Chondrocyte (in vitro differentiated cells): ENCODE results near the gene RALGAPA2. TPM values are rescaled to one million over a fixed set of nuclear protein-coding genes. Genes with fewer than 3 reads are reported as not detected.

ENCODE experiments used
- DNase-seq: peaks from one replicate; pipeline ENCODE4 v3.0.0; 2021; ENCODE audit warnings: mixed read lengths, low spot score
- H3K27ac Mint-ChIP-seq: one replicate; pipeline ENCODE4 v1.8.0; 2021; ENCODE audit warnings: mild to moderate bottlenecking, moderate library complexity, mixed read lengths; ENCODE audit not compliant: unreplicated experiment
- H3K27me3 Mint-ChIP-seq: 2 replicates; pipeline ENCODE4 v1.8.0; 2021; ENCODE audit warnings: low read depth, mixed read lengths
- H3K36me3 Mint-ChIP-seq: 2 replicates; pipeline ENCODE4 v1.8.0; 2021; ENCODE audit warnings: low read depth, mixed read lengths
- H3K4me1 Mint-ChIP-seq: 2 replicates; pipeline ENCODE4 v1.8.0; 2021; ENCODE audit warnings: low read depth, mild to moderate bottlenecking, mixed read lengths
- H3K4me3 Mint-ChIP-seq: one replicate; pipeline ENCODE4 v1.8.0; 2021; ENCODE audit warnings: mild to moderate bottlenecking, moderate library complexity, mixed read lengths; ENCODE audit not compliant: unreplicated experiment
- H3K9me3 Mint-ChIP-seq: 2 replicates; pipeline ENCODE4 v1.8.0; 2021; ENCODE audit warnings: low read depth, mixed read lengths
- CTCF ChIP-seq: fragments of 200-600 bp; sonication (generic); IDR thresholded peaks from 2 replicates; pipeline ENCODE4 v1.5.0; 2021; ENCODE audit warnings: antibody characterized with exemption, mild to moderate bottlenecking, moderate library complexity
- total RNA-seq: library from RNA; stranded (reverse); gene quantifications from 3 replicates; pipeline ENCODE4 v1.2.1, GENCODE V29; 2021

Gene RALGAPA2
- total RNA-seq, 1 donor from 2014 or later, result 9.5 TPM

GRCh38 chr20:20473657-20474056 is 238.8 kb downstream of the RALGAPA2 start:
- H3K4me1 Mint-ChIP-seq, result no peaks in the 10 kb centered on the region
- no peak for TF ChIP-seq CTCF
- no peaks in the 10 kb centered on the region for H3K9me3 Mint-ChIP-seq
- no peak for DNase-seq
- peaks cover 2% of the 10 kb centered on the region for H3K36me3 Mint-ChIP-seq
- H3K27me3 Mint-ChIP-seq, result no peaks in the 10 kb centered on the region
- no peak overlapping the region for H3K27ac Mint-ChIP-seq
- no peak overlapping the region for H3K4me3 Mint-ChIP-seq

- no peaks in the 10 kb centered on the region for H3K27me3 Mint-ChIP-seq
- no peaks in the 10 kb centered on the region for H3K4me1 Mint-ChIP-seq
- no peak for TF ChIP-seq CTCF
- H3K27ac Mint-ChIP-seq, result no peak overlapping the region
- no peak for DNase-seq
- no peaks in the 10 kb centered on the region for H3K9me3 Mint-ChIP-seq
- peaks cover 2% of the 10 kb centered on the region for H3K36me3 Mint-ChIP-seq
- no peak overlapping the region for H3K4me3 Mint-ChIP-seq
Observed at GRCh38 chr20:20472684-20473274, 239.7 kb downstream of the RALGAPA2 start.

- Mint-ChIP-seq H3K27ac (no peak overlapping the region), H3K4me3 (no peak overlapping the region), H3K36me3 (peaks cover 2% of the 10 kb centered on the region), H3K27me3 (no peaks in the 10 kb centered on the region), H3K9me3 (no peaks in the 10 kb centered on the region), H3K4me1 (no peaks in the 10 kb centered on the region)
- no peak for DNase-seq
- no peak for TF ChIP-seq CTCF
Observed at GRCh38 chr20:20466341-20466879, 246.0 kb downstream of the RALGAPA2 start.

GRCh38 chr20:20465252-20465651 is 247.2 kb downstream of the RALGAPA2 start:
- H3K27me3 Mint-ChIP-seq, result no peaks in the 10 kb centered on the region
- H3K27ac Mint-ChIP-seq, result no peak overlapping the region
- no peak overlapping the region for H3K4me3 Mint-ChIP-seq
- DNase-seq, result no peak
- TF ChIP-seq CTCF, result peak; percentile 40
- H3K9me3 Mint-ChIP-seq, result no peaks in the 10 kb centered on the region
- no peaks in the 10 kb centered on the region for H3K4me1 Mint-ChIP-seq
- H3K36me3 Mint-ChIP-seq, result peaks cover 2% of the 10 kb centered on the region

- DNase-seq, result no peak
- Mint-ChIP-seq H3K9me3 (no peaks in the 10 kb centered on the region), H3K36me3 (peaks cover 2% of the 10 kb centered on the region), H3K27me3 (no peaks in the 10 kb centered on the region), H3K4me1 (peaks cover under 1% of the 10 kb centered on the region), H3K4me3 (no peak overlapping the region), H3K27ac (no peak overlapping the region)
- TF ChIP-seq CTCF, result no peak
Observed at GRCh38 chr20:20463933-20464374, 248.5 kb downstream of the RALGAPA2 start.
